ENCODE results near the gene C9orf152.

GRCh38 chr9:110175275-110175968 lies 32.5 kb downstream of the C9orf152 start:
- no peak for TF ChIP-seq CTCF (IDR thresholded peaks at IDR 0.05)
- no peak for TF ChIP-seq POLR2AphosphoS5 (IDR thresholded peaks at IDR 0.05)
- TF ChIP-seq POLR2A (IDR thresholded peaks at IDR 0.05) = no peak
